Naive thymus-derived CD4-positive, alpha-beta T cell (primary cell): ENCODE measurements around the gene FTL. TPM values are rescaled to one million over a fixed set of nuclear protein-coding genes. Genes with fewer than 3 reads are reported as not detected.

Experiments
- ATAC-seq: fragments of 150-1000 bp; cut with Tn5 transposase; 2 replicates; pipeline ENCODE4 v1.10.0; 2021; ENCODE audit warnings: mild to moderate bottlenecking, moderate library complexity
- CTCF ChIA-PET: fragments of 350-600 bp; sonication (Branson Sonifier 250); formaldehyde crosslinking; loops from one replicate; lab custom pipeline; 2021; ENCODE audit warnings: antibody characterized with exemption; lab: Charles Lee
- POLR2A ChIA-PET: fragments of 350-600 bp; sonication (Branson Sonifier 250); formaldehyde crosslinking; loops from one replicate; lab custom pipeline; 2021; ENCODE audit warnings: antibody characterized with exemption, inconsistent platforms; lab: Charles Lee
- DNase-seq, 9 donors: peaks; one replicate each; pipeline versions ENCODE4 v3.0.0 to v3.0.0-alpha.2; 2020 to 2022; ENCODE audit warnings: mixed read lengths in 1 of 9
- H3K27ac ChIP-seq: one replicate; pipeline ENCODE4 v1.7.0; 2013; ENCODE audit warnings: mild to moderate bottlenecking, low read depth, low read length, moderate library complexity
- H3K27me3 ChIP-seq, 2 donors: one replicate each; pipeline ENCODE4 v1.7.0; 2013; ENCODE audit warnings: low read length in 2 of 2, mild to moderate bottlenecking in 2 of 2, moderate library complexity in 2 of 2; ENCODE audit not compliant: control insufficient read depth in 2 of 2, insufficient read depth in 2 of 2
- H3K36me3 ChIP-seq, 3 experiments: 1 replicate in 2 of 3; 2 replicates in 1 of 3; pipeline ENCODE4 v1.7.0; 2013; ENCODE audit warnings: low read length in 3 of 3, mild to moderate bottlenecking in 3 of 3, moderate library complexity in 1 of 3; ENCODE audit not compliant: insufficient read depth in 3 of 3, control insufficient read depth in 2 of 3
- H3K4me1 ChIP-seq, 2 donors: one replicate each; pipeline ENCODE4 v1.7.0; 2013; ENCODE audit warnings: low read length in 2 of 2, mild to moderate bottlenecking in 2 of 2, moderate library complexity in 1 of 2; ENCODE audit not compliant: control insufficient read depth in 2 of 2, insufficient read depth in 2 of 2
- H3K4me3 ChIP-seq: 2 replicates; pipeline ENCODE4 v1.7.0; 2013; ENCODE audit warnings: mild to moderate bottlenecking, low read length
- H3K9me3 ChIP-seq, 3 experiments: 1 replicate in 2 of 3; 2 replicates in 1 of 3; pipeline ENCODE4 v1.7.0; 2013; ENCODE audit warnings: low read length in 3 of 3; ENCODE audit not compliant: control insufficient read depth in 2 of 3
- H3K27ac Mint-ChIP-seq, 9 donors: one replicate each; pipeline ENCODE4 v1.8.0; 2020 to 2022; ENCODE audit warnings: mixed read lengths in 9 of 9, mild to moderate bottlenecking in 8 of 9, moderate library complexity in 5 of 9, inconsistent platforms in 2 of 9
- H3K27me3 Mint-ChIP-seq, 5 donors: one replicate each; pipeline ENCODE4 v1.8.0; 2021 to 2022; ENCODE audit warnings: mixed read lengths in 5 of 5, mild to moderate bottlenecking in 1 of 5
- H3K36me3 Mint-ChIP-seq, 5 donors: one replicate each; pipeline ENCODE4 v1.8.0; 2020 to 2022; ENCODE audit warnings: mixed read lengths in 5 of 5, mild to moderate bottlenecking in 3 of 5, inconsistent platforms in 1 of 5
- H3K4me1 Mint-ChIP-seq, 7 donors: one replicate each; pipeline ENCODE4 v1.8.0; 2020 to 2022; ENCODE audit warnings: mixed read lengths in 7 of 7, mild to moderate bottlenecking in 3 of 7, inconsistent platforms in 1 of 7
- H3K4me3 Mint-ChIP-seq, 10 donors: one replicate each; pipeline ENCODE4 v1.8.0; 2020 to 2022; ENCODE audit warnings: mild to moderate bottlenecking in 10 of 10, mixed read lengths in 10 of 10, moderate library complexity in 6 of 10, inconsistent platforms in 2 of 10
- H3K9me3 Mint-ChIP-seq, 11 donors: one replicate each; pipeline ENCODE4 v1.8.0; 2020 to 2022; ENCODE audit warnings: mixed read lengths in 11 of 11, mild to moderate bottlenecking in 4 of 11, inconsistent platforms in 1 of 11, moderate library complexity in 1 of 11
- intact Hi-C, 2 donors: fragments of 100-400 bp; cut with micrococcal nuclease; formaldehyde crosslinking; loops; one replicate each; pipeline ENCODE4 v1.15.1; 2023
- polyA plus RNA-seq, 2 donors: library from polyadenylated mRNA; unstranded; fragments of 300-500 nt; fragmentation: Illumina TruSeq; gene quantifications; one replicate each; pipeline ENCODE4 v1.2.3, GENCODE V29; 2021
- total RNA-seq, 6 experiments: library from RNA in 5 of 6; stranded (reverse) in 5 of 6; gene quantifications; 1 replicate in 5 of 6; 2 replicates in 1 of 6; pipeline ENCODE4 v1.2.3 and lab custom pipeline; 2021 to 2026

FTL gene
- total and polyA plus RNA-seq, 7 experiments from 2014 or later: 888 to 4,967 (median 1,462) TPM

DNA sequence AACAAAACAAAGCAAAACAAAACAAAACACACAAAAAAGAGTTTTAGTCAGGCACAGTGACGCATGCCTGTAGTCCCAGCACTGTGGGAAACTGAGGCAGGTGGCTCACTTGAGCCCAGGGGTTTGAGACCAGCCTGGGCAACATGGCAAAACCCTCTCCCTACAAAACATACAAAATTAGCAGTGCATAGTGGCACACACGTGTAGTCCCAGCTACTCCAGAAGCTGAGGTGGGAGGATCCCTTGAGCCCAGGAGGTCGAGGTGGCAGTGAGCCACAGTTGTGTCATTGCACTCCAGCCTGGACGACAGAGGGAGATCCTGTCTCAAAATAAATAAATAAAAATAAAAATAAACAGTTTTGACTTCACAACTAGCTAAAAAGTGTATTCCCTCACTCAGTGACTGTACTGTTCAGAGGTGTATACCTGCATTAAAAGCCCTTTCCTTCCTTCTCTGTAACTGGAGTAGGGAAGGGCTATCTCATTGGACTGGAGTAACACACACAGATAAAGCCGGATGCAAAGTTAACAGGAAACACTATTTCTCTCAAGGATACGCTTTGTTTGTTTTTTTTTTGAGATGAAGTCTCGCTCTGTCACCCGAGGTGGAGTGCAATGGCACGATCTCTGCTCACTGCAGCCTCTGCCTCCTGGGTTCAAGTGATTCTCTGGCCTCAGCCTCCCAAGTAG is 14.1 kb upstream of the FTL start:
- no peaks in the 10 kb centered on the region for H3K9me3 ChIP-seq
- ATAC-seq (no peak), DNase-seq (no peak)
- peaks cover 0 to 6% (median 0%) of the 10 kb centered on the region in 5 donors for H3K36me3 Mint-ChIP-seq
- no peak overlapping the region for H3K4me3 Mint-ChIP-seq
- H3K4me1 Mint-ChIP-seq: peaks cover 10 to 15% (median 13%) of the 10 kb centered on the region in 7 donors
- H3K27ac Mint-ChIP-seq: no peak overlapping the region
- peaks cover 0 to 2% (median 0%) of the 10 kb centered on the region in 5 donors for H3K27me3 Mint-ChIP-seq
- H3K27me3 ChIP-seq: no peaks in the 10 kb centered on the region
- intact Hi-C loops: no loop called here
- peaks cover 10% of the 10 kb centered on the region in 2 donors for H3K4me1 ChIP-seq
- no peak overlapping the region for H3K27ac ChIP-seq
- POLR2A ChIA-PET: interaction anchor here (0.8 to 1.4 kb wide), 2 partner anchors 50 to 77 kb away, joined by 3 to 4 read pairs; no protein-coding TSS in a partner anchor
- peaks cover 0 to 8% (median 0%) of the 10 kb centered on the region in 11 donors for H3K9me3 Mint-ChIP-seq
- CTCF ChIA-PET: no interaction called here
- H3K4me3 ChIP-seq: no peak overlapping the region
- peaks cover 0 to 2% (median 0%) of the 10 kb centered on the region in 3 experiments for H3K36me3 ChIP-seq

DNA sequence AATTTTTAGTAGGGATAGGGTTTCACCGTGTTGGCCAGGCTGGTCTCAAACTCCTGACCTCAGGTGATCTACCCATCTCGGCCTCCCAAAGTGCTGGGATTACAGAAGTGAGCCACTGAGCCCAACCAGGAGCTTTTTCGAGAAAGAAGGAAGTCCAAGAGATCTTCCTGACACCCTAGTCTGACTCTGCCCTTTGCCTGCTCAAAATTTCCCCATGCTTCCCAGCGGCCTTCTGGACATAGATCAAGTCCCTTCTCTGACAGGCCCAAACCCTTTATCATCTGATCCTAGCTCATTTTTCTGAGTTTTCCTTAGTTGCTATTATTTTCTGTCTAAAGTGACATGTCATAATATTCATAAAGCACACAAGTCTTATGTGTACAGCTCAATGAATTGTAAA is 12.0 kb upstream of the FTL start:
- Mint-ChIP-seq H3K27me3 (peaks cover 0 to 2% (median 0%) of the 10 kb centered on the region in 5 donors), H3K9me3 (peaks cover 0 to 8% (median 0%) of the 10 kb centered on the region in 11 donors), H3K36me3 (peaks cover 0 to 23% (median 8%) of the 10 kb centered on the region in 5 donors), H3K4me1 (peaks cover 23 to 33% (median 31%) of the 10 kb centered on the region in 7 donors), H3K4me3 (peak overlapping the region in 3 of 10 donors; percentile 10 to 92 (median 58)), H3K27ac (peak overlapping the region in 1 of 9 donors; percentile 93)
- DNase-seq: no peak
- ChIA-PET CTCF (interaction anchor here (1.0 to 2.6 kb wide), 2 partner anchors 17 to 110 kb away, joined by 5 to 7 read pairs; no protein-coding TSS in a partner anchor), POLR2A (interaction anchor here (0.6 to 3.8 kb wide), 8 partner anchors 9 to 351 kb away, joined by 3 to 58 read pairs (median 4); partner anchors contain the start of genes DHDH, FTL and NUCB1)
- Histone ChIP-seq H3K27me3 (no peaks in the 10 kb centered on the region), H3K4me3 (no peak overlapping the region), H3K9me3 (no peaks in the 10 kb centered on the region), H3K27ac (no peak overlapping the region), H3K4me1 (peaks cover 12 to 19% of the 10 kb centered on the region in 2 donors), H3K36me3 (peaks cover 0 to 6% (median 0%) of the 10 kb centered on the region in 3 experiments)
- ATAC-seq: no peak
- intact Hi-C loops: no loop called here

DNA sequence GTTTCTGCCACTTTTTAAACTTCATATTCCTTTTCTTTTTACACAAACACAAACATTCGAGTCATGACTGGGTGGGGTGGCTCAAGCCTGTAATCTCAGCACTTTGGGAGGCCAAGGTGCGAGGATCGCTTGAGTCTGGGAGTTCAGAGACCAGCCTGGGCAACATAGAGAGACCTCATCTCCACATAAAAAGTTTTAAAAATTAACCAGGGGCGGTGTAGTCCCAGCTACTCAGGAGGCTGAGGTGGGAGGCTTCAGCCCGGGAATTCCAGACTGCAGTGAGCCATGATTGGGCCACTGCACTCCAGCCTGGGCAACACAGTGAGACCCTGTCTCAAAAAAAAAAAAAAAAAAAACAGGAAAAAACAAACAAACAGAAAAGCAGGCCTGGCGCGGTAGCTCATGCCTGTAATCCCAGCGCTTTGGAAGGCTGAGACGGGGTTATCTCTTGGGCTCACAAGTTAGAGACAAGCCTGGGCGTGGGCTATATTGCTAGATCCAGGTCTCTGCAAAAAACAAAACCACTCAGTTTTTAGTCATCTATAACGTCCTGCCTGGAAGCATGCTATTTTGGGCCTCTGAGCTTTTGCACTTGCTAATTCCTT is 11.0 kb upstream of the FTL start:
- Mint-ChIP-seq H3K9me3 (peaks cover 0 to 2% (median 0%) of the 10 kb centered on the region in 11 donors), H3K4me1 (peaks cover 25 to 40% (median 38%) of the 10 kb centered on the region in 7 donors), H3K27ac (peak overlapping the region; percentile 70 to 94 (median 91)), H3K4me3 (peak overlapping the region; percentile 88 to 95 (median 94)), H3K36me3 (peaks cover 0 to 27% (median 5%) of the 10 kb centered on the region in 5 donors), H3K27me3 (peaks cover 0 to 2% (median 0%) of the 10 kb centered on the region in 5 donors)
- ChIA-PET CTCF (interaction anchor here (2.6 kb wide), 1 partner anchor 16 kb away, joined by 7 read pairs; no protein-coding TSS in a partner anchor), POLR2A (interaction anchor here (0.6 to 3.8 kb wide), 9 partner anchors 8 to 633 kb away, joined by 3 to 58 read pairs (median 4); partner anchors contain the start of genes DHDH, FTL and RUVBL2)
- ATAC-seq (no peak), DNase-seq (no peak)
- no peaks in the 10 kb centered on the region for H3K27me3 ChIP-seq
- H3K4me1 ChIP-seq: peaks cover 12 to 19% of the 10 kb centered on the region in 2 donors
- intact Hi-C loops: loop anchor here (1.0 to 2.0 kb wide), 9 partner anchors 11 to 81 kb away; partner anchors contain the start of genes DHDH (in 2 of the 2), NUCB1 (in 2 of the 2), FTL (in 1 of the 2) and GYS1 (in 1 of the 2)
- H3K27ac ChIP-seq: peak overlapping the region; percentile 85
- peaks cover 0 to 6% (median 0%) of the 10 kb centered on the region in 3 experiments for H3K36me3 ChIP-seq
- peak overlapping the region; percentile 65 for H3K4me3 ChIP-seq
- H3K9me3 ChIP-seq: no peaks in the 10 kb centered on the region

DNA sequence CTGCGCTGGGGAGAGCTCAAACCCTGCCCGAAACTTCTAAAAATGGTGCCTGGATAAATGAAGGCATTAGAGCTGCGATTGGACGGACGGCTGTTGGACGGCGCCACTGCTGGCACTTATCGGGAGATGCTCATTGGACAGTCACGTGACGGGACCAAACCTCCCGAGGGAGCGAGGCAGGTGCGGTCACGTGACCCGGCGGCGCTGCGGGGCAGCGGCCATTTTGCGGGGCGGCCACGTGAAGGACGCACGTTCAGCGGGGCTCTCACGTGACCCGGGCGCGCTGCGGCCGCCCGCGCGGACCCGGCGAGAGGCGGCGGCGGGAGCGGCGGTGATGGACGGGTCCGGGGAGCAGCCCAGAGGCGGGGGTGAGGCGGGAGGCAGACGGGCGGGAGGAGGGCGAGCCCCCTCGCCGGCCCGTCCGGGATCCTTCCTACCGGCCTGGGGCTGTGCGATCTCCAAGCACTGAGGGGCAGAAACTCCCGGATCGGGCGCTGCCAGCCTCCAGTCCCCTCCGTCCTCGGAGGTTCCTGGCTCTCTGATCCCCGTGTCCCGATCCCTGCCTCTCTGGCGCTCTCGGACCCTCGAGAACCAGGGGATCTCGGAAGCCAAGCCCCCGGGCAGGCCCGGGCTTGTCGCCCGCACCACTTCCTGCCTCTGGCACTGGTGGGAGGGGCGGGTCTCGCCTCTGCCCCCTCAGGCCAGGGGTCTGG is 10.4 kb upstream of the FTL start, which contains the start of gene BAX:
Gene BAX (plus strand): TSS at position 281 of the 713 bp plus-strand sequence. CDS start 54 bp downstream, at position 335.
- H3K9me3 ChIP-seq: no peaks in the 10 kb centered on the region
- peak within 1 kb of the TSS; percentile 88 to 95 (median 94) for H3K4me3 Mint-ChIP-seq
- peaks cover 0 to 2% (median 0%) of the 10 kb centered on the region in 11 donors for H3K9me3 Mint-ChIP-seq
- H3K27me3 ChIP-seq: no peaks in the 10 kb centered on the region
- peaks cover 12 to 19% of the 10 kb centered on the region in 2 donors for H3K4me1 ChIP-seq
- ChIA-PET CTCF (interaction anchor here (0.9 to 2.6 kb wide), 2 partner anchors 16 to 310 kb away, joined by 3 to 7 read pairs; no protein-coding TSS in a partner anchor), POLR2A (interaction anchor here (0.6 to 3.8 kb wide), 10 partner anchors 7 to 655 kb away, joined by 3 to 58 read pairs (median 4); partner anchors contain the start of genes DHDH, FTL and RUVBL2)
- peak; percentile 59 to 96 (median 71) for DNase-seq
- H3K27ac ChIP-seq: peak within 1 kb of the TSS; percentile 85
- peaks cover 0 to 28% (median 5%) of the 10 kb centered on the region in 5 donors for H3K36me3 Mint-ChIP-seq
- H3K27ac Mint-ChIP-seq: peak within 1 kb of the TSS; percentile 77 to 94 (median 91)
- H3K4me1 Mint-ChIP-seq: peaks cover 26 to 46% (median 38%) of the 10 kb centered on the region in 7 donors
- H3K27me3 Mint-ChIP-seq: peaks cover 0 to 2% (median 0%) of the 10 kb centered on the region in 5 donors
- H3K4me3 ChIP-seq: peak within 1 kb of the TSS; percentile 65
- peaks cover 0 to 6% (median 0%) of the 10 kb centered on the region in 3 experiments for H3K36me3 ChIP-seq
- intact Hi-C loops: loop anchor here (1.0 to 2.0 kb wide), 9 partner anchors 11 to 81 kb away; partner anchors contain the start of genes DHDH (in 2 of the 2), FTL (in 2 of the 2), NUCB1 (in 2 of the 2) and GYS1 (in 1 of the 2)
- peak; percentile 92 for ATAC-seq

DNA sequence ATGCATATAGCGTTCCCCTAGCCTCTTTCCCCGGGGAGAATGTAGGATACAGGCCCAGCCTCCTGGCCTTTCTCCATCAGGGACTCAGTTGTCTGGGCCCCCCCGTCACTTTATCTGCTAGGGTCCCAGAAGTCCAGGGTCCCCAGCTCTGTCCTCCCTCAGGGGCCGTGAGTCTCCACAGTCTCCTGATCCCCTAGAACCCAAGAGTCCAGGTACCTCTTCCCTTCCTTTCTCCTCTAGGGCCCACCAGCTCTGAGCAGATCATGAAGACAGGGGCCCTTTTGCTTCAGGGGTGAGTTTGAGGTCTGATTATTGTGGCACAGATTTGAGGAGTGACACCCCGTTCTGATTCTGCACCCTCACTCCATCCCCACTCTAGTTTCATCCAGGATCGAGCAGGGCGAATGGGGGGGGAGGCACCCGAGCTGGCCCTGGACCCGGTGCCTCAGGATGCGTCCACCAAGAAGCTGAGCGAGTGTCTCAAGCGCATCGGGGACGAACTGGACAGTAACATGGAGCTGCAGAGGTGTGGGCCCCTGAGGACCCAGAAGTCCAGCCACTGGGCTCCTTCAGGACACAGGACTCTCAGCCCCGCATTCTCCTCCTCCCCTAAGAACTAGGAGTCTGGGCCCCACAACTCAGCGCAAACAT is 9.7 kb upstream of the FTL start:
- Histone ChIP-seq H3K4me3 (peak overlapping the region; percentile 65), H3K27ac (peak overlapping the region; percentile 85), H3K4me1 (peaks cover 12 to 19% of the 10 kb centered on the region in 2 donors), H3K9me3 (no peaks in the 10 kb centered on the region), H3K27me3 (no peaks in the 10 kb centered on the region), H3K36me3 (peaks cover 0 to 6% (median 0%) of the 10 kb centered on the region in 3 experiments)
- Mint-ChIP-seq H3K4me3 (peak overlapping the region; percentile 82 to 94 (median 93)), H3K27ac (peak overlapping the region; percentile 72 to 93 (median 83)), H3K27me3 (peaks cover 0 to 2% (median 0%) of the 10 kb centered on the region in 5 donors), H3K9me3 (peaks cover 0 to 2% (median 0%) of the 10 kb centered on the region in 11 donors), H3K36me3 (peaks cover 0 to 28% (median 5%) of the 10 kb centered on the region in 5 donors), H3K4me1 (peaks cover 26 to 48% (median 38%) of the 10 kb centered on the region in 7 donors)
- ATAC-seq (no peak), DNase-seq (no peak)
- POLR2A ChIA-PET: interaction anchor here (0.6 to 3.8 kb wide), 4 partner anchors 10 to 655 kb away, joined by 3 to 58 read pairs (median 4); partner anchors contain the start of gene FTL
- intact Hi-C loops: loop anchor here (1.0 to 2.0 kb wide), 6 partner anchors 10 to 81 kb away; partner anchors contain the start of genes DHDH (in 1 of the 2), FTL (in 1 of the 2), GYS1 (in 1 of the 2) and NUCB1 (in 1 of the 2)
- CTCF ChIA-PET: interaction anchor here (0.9 to 2.6 kb wide), 2 partner anchors 15 to 310 kb away, joined by 3 to 7 read pairs; no protein-coding TSS in a partner anchor
